Measurements from ENCODE around the gene LRRK1.
"Not testable (repeated sequence)": the region's sequence is repeated elsewhere in the genome, so short reads cannot be mapped to it uniquely, and the experiment has no call there.

LRRK1 gene

DNA sequence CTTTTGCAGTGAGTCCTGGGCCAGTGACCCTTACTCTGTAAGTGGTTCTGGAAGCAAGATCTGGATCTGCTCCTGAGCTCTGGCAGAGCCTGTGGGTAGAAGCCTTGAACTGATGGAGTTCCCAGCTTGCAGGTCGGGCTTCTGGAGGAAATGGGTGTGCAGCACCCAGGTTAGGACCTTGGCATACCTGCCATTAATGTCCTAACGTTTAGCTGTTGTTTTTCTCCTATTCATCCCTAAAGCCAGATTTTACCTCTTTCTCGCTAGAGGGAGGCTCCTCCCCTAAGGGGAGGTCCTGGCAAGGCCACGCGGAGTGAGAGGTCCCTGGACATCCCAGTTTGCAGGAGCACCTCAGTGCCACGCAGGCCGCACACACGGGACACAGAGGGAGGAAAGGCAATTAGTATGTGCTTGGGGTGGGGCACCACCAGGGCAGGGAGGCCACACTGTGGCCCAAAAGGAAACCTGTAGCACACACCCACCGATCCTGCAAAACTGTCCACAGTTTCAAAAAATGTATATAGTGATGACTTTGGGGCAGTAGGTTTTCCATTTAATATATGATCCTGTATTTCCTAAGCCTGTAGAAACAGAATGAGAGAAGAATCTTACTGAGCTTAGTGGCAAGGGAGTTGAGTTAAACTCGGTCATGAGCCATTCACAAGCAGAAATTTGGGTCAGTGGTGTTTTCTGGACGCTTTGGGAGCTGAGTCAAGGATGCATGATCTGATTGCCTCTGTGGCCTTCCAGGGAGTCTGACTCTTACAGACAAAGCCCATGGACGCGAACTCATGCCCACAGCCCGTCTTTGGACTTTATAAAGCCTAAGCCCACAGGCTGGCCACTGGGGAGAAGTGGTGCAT, 148.7 kb downstream of the LRRK1 start:
- no peak for DNase-seq
- intact Hi-C loops (cut with DNase I) = no loop called here

GRCh38 chr15:101068523-101068960, 149.4 kb downstream of the LRRK1 start:
- intact Hi-C loops (cut with DNase I) = no loop called here
- no peak for DNase-seq

GRCh38 chr15:101068961-101069653, 149.9 kb downstream of the LRRK1 start:
- DNase-seq = no peak
- intact Hi-C loops (cut with DNase I) = no loop called here

DNA sequence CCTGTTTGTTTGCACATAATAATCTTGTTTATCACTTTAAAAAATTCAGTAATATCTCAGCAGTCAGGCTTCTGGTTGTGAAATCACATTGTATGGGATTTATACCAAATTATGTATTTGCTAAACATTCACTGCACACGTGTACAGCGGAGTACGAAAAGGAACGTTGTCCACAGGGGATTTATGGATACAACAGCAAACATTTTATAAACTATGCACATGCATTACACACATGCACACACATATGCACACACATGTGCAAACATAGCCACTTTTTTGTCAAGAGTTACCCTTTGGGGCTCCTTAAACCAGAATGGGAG, 150.5 kb downstream of the LRRK1 start:
- intact Hi-C loops (cut with DNase I) = no loop called here
- no peak for DNase-seq

DNA sequence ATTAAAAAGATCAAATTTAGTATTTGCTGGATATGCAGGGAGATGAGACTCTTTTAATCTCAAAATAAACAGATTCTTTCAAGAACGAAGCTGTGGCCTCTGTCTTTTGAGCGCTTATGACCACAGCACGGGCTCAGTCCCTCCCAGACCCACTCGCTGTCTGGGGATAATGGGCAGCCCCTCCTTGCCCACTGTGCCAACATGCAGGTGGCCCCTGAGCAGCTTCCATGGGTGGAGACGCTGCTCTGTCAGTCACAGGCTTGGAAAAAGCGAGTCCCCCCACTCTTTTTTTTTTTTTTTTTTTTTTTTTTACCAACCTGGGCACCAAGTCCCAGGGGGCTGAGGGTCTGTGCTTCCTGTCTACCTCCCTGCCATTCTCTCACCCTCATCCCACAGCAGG, 150.9 kb downstream of the LRRK1 start:
- no peak for DNase-seq
- intact Hi-C loops (cut with DNase I) = no loop called here

DNA sequence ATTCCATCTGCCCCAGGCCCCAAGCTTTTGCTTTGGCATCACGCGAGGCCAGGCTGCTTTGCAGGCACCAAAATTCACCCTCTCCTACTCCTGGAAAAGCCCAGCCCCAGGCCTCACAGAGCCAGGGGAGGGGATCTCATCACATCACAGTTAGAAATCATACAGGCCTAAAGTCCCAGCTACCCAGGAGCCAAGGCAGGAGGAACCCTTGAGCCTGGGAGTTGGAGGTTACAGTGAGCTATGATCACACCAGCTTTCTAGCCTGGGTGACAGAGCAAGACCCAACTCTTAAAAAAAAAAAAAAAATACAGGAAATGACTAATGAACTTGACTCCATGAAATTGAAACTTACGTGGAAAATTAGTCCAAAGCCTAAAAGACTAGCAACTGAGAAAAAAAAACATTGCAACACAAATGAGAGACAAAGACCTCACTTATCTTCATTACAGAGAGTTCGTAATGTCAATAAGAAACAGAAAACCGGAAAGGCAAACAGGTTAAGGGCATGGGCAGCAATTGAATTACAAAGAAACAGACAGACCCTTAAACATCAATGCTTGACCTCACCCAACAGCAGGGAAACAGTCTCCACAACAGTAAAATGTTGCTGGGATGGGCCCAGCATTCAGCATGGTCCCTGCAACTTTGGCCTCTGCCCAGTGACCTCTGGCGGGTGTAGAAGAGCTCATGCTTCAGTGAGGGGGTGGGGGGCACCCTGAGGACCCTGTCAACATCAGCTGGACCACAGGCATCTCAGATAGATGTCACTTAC, 151.5 kb downstream of the LRRK1 start:
- intact Hi-C loops (cut with DNase I) = no loop called here
- no peak for DNase-seq

- intact Hi-C loops (cut with DNase I) = no loop called here
These were observed 152.5 kb downstream of the LRRK1 start for GRCh38 chr15:101071651-101072050.

GRCh38 chr15:101072235-101072634, 153.1 kb downstream of the LRRK1 start:
- intact Hi-C loops (cut with DNase I); DNase-seq: not testable (repeated sequence)

More at GRCh38 chr15:101071651-101072050, 152.5 kb downstream of the LRRK1 start:
- DNase-seq = no peak

GRCh38 chr15:101077806-101078668, 158.9 kb downstream of the LRRK1 start:
- DNase-seq; intact Hi-C loops (cut with DNase I): not testable (repeated sequence)

GRCh38 chr15:101078669-101079323, 159.6 kb downstream of the LRRK1 start:
- no peak for DNase-seq
- intact Hi-C loops (cut with DNase I) = no loop called here

GRCh38 chr15:101081900-101082299, 162.7 kb downstream of the LRRK1 start:
- intact Hi-C loops (cut with DNase I) = no loop called here
- no peak for DNase-seq

DNA sequence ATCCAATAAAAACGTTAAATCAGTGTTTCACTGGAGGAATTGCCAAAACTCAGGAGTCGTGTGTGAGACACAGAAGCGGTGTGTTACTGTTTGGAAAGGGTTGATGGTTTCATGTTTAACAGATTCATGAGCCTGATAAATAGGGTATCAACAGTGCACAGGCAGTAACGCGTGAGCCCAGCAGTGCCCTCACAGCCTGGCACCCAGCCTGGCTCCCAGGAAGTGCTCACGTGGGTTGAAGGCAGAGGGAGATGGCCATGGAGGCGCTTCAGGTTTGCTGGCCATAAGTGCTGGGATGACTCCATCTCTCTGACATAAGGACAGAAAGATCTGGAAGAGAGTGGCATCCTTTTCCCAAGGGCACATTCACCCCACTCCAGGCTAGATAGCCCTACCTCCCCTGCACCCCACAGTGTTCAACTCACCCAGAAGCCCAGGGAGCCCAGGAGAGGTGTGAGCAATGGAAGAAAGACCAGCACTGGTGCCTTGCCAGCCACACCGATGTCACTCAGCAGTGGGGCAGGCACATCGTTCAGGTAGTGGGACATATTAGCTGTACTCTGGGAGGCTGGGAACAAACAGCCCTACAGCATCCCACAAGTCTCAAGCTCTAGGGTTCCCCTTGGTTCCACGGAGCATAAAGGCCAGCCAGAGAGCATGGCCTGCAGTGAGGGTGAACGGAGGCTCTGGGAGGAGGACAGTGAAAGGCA, 164.3 kb downstream of the LRRK1 start:
- intact Hi-C loops (cut with DNase I) = no loop called here
- no peak for DNase-seq

GRCh38 chr15:101084801-101085200, 165.6 kb downstream of the LRRK1 start:
- intact Hi-C loops (cut with DNase I) = no loop called here
- DNase-seq = no peak

GRCh38 chr15:101085311-101085700, 166.1 kb downstream of the LRRK1 start:
- intact Hi-C loops (cut with DNase I) = no loop called here
- DNase-seq = no peak

DNA sequence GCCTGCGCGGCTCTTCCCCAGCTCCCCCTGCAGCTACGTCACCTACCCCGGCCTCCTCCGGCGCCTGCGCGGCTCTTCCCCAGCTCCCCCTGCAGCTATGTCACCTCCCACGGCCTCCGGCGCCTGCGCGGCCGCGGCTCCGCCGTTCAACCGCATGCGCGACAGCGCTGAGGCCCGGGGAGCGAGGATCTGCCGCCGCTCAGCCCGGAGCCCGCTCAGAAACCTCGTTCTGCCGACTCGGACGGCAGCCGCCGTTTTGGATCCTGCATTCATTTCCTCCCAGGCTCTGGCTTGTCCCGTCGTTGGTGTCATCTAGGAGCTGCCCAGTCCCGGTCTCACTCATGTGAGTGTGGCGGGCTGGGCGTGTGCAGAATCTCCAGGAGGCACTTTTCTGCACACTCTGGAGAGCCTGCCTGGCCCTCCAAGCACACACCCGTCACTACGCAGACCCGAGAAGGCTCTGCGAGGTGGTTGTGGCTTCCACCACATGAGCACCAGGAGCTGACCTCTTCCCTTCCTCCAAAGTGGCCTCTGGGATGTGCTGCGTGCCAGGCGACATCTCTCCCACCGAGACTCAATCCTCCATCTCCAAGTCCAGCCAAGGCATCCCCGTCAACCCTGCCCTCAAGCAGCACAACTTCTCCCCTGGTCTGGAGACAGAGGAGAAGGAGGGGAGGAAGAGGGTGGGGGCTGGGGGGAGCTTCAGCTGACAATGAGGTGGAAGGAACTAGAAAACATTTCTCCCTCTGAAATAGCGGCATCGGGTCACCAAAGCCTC, 167.4 kb downstream of the LRRK1 start:
- no peak for DNase-seq
- intact Hi-C loops (cut with DNase I) = no loop called here

DNA sequence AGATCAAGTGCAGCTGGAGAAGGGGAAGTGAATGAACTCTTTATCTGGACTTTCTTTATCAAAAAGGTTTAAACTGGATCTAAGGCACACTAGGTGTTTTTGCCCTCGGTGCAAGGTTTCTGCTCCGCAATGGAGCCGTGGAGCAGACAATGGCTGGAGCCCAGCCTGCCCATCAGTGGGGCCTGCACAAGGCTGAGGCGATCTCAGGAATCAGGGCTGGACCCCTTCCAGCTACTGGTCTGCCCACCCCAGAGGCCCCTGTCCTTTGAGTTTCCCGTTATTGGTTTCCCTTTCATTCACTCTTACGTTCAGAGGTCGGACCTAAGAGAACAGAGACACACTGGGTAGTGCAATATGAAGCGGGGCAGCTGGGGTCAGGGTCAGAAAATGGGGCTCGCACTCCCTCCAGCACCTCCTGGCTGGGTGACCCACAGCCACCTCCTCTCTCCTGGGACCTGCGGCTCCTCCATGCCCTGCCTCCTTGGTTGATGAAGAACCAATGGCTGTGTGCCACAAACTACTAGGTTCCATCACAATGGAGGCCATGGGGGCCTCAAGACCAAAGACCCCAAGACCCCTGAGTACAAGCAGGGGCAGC, 168.1 kb downstream of the LRRK1 start:
- intact Hi-C loops (cut with DNase I) = no loop called here
- DNase-seq = no peak

DNA sequence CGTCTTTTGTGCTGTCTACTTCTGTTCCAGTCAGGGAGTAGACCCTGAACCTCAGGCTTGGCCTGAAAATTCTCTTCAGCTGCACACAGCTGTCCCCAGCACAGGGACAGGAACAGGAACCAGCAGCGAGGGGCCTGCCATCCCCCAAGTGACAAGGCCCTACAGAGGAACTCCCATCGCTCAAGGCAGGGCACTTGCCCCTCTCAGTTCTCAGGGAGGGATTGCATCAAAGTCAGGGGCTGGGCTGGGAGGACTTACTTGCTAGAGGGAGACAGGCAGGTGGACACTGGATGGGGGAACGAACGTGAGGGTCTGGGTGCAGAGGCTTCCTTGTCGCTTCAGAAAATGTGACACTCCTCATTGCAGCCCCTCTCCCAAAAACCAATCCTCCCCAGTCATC, 169.1 kb downstream of the LRRK1 start:
- no peak for DNase-seq
- intact Hi-C loops (cut with DNase I) = loop anchor here (2.0 kb wide), 1 partner anchor 165 kb away; the partner anchor contains the start of gene CHSY1
